ENCODE measurements around the gene MAFF. TPM values are rescaled to one million over a fixed set of nuclear protein-coding genes. Genes with fewer than 3 reads are reported as not detected.
"Not testable (repeated sequence)": the region's sequence is repeated elsewhere in the genome, so short reads cannot be mapped to it uniquely, and the experiment has no call there.

The MAFF gene
- total RNA-seq, 1 experiment from 2014 or later, result 26.0 TPM

- H3K9me3 ChIP-seq (ENCODE audit: control insufficient read depth in 1 of 2, insufficient read depth in 1 of 2, low read depth in 1 of 2, low read length in 2 of 2); POLR2A ChIA-PET; RAD21 ChIA-PET (ENCODE audit: low non-redundant PET in 1 of 2, low total read pairs in 2 of 2, uncharacterized antibody in 2 of 2, unreplicated experiment in 2 of 2); BruUV-seq (replicated peaks); H3K79me2 ChIP-seq (ENCODE audit: insufficient read depth, low read length); H3K9me2 ChIP-seq (ENCODE audit: insufficient read depth); ATAC-seq; H4K20me1 ChIP-seq (ENCODE audit: insufficient read depth); H3K4me3 ChIP-seq (replicated peaks in 1 of 2; ENCODE audit: low read depth in 1 of 2, low read length in 2 of 2); intact Hi-C loops (cut with micrococcal nuclease); H2AFZ ChIP-seq (ENCODE audit: low read depth, low read length, poor library complexity, severe bottlenecking); DNase-seq (ENCODE audit: low read depth, low spot score); H3K4me2 ChIP-seq (ENCODE audit: low read length); H3K27ac ChIP-seq (ENCODE audit: low read depth, low read length); H3K27me3 ChIP-seq (ENCODE audit: insufficient read depth, low read length); H3K4me1 ChIP-seq (ENCODE audit: control insufficient read depth in 1 of 2, insufficient read depth in 2 of 2, low read length in 2 of 2); H3K9ac ChIP-seq (ENCODE audit: low read length); H3K36me3 ChIP-seq (ENCODE audit: control insufficient read depth in 1 of 2, insufficient read depth in 2 of 2, low read length in 2 of 2); CTCF ChIA-PET: not testable (repeated sequence)
- 0 out of 6 replicates have a peak, but pooled peaks of 1 of the 3 experiments have one; percentile 19 for TF ChIP-seq CTCF (IDR thresholded peaks at IDR 0.05 in 2 of 3, conservative IDR thresholded peaks at IDR 0.05 in 1 of 3; ENCODE audit: borderline replicate concordance in 1 of 3, insufficient read depth in 1 of 3, low read depth in 2 of 3, low read length in 2 of 3)
These were observed 47.3 kb upstream of the MAFF start for GRCh38 chr22:38154563-38154915.

GRCh38 chr22:38155703-38156102 lies 46.1 kb upstream of the MAFF start:
- Histone ChIP-seq H3K36me3 (ENCODE audit: control insufficient read depth in 1 of 2, insufficient read depth in 2 of 2, low read length in 2 of 2) (no peaks in the 10 kb centered on the region), H3K4me3 (replicated peaks in 1 of 2; ENCODE audit: low read depth in 1 of 2, low read length in 2 of 2) (no peak overlapping the region), H3K4me1 (ENCODE audit: control insufficient read depth in 1 of 2, insufficient read depth in 2 of 2, low read length in 2 of 2) (no peaks in the 10 kb centered on the region), H3K27me3 (ENCODE audit: insufficient read depth, low read length) (no peaks in the 10 kb centered on the region), H4K20me1 (ENCODE audit: insufficient read depth) (no peaks in the 10 kb centered on the region), H3K79me2 (ENCODE audit: insufficient read depth, low read length) (no peaks in the 10 kb centered on the region), H3K4me2 (ENCODE audit: low read length) (no peak overlapping the region), H3K9me2 (ENCODE audit: insufficient read depth) (no peaks in the 10 kb centered on the region), H3K9me3 (ENCODE audit: control insufficient read depth in 1 of 2, insufficient read depth in 1 of 2, low read depth in 1 of 2, low read length in 2 of 2) (no peaks in the 10 kb centered on the region), H2AFZ (ENCODE audit: low read depth, low read length, poor library complexity, severe bottlenecking) (no peak overlapping the region), H3K9ac (ENCODE audit: low read length) (no peak overlapping the region), H3K27ac (ENCODE audit: low read depth, low read length) (no peak overlapping the region)
- ChIA-PET CTCF (no interaction called here), POLR2A (no interaction called here), RAD21 (ENCODE audit: low non-redundant PET in 1 of 2, low total read pairs in 2 of 2, uncharacterized antibody in 2 of 2, unreplicated experiment in 2 of 2) (no interaction called here)
- no TSS peak for BruUV-seq (replicated peaks)
- DNase-seq (ENCODE audit: low read depth, low spot score) (no peak), ATAC-seq (no peak)
- intact Hi-C loops (cut with micrococcal nuclease), result no loop called here
- TF ChIP-seq TCF7L2 (IDR thresholded peaks at IDR 0.05; ENCODE audit: borderline replicate concordance, extremely low read depth, insufficient read depth, insufficient read length) (no peak), CEBPB (IDR thresholded peaks at IDR 0.05; ENCODE audit: low read depth) (no peak), SIN3A (IDR thresholded peaks at IDR 0.05; ENCODE audit: low read depth) (no peak), RAD21 (IDR thresholded peaks at IDR 0.05; ENCODE audit: low read depth) (no peak), POLR2A (IDR thresholded peaks at IDR 0.05; ENCODE audit: borderline replicate concordance, extremely low read depth, insufficient read depth, insufficient read length) (no peak), CTCF (IDR thresholded peaks at IDR 0.05 in 2 of 3, conservative IDR thresholded peaks at IDR 0.05 in 1 of 3; ENCODE audit: borderline replicate concordance in 1 of 3, insufficient read depth in 1 of 3, low read depth in 2 of 3, low read length in 2 of 3) (no peak), JUND (IDR thresholded peaks at IDR 0.05) (no peak), ATF3 (IDR thresholded peaks at IDR 0.05) (no peak), FOSL1 (IDR thresholded peaks at IDR 0.05; ENCODE audit: low read depth) (no peak), ZBTB33 (IDR thresholded peaks at IDR 0.05; ENCODE audit: extremely low read depth, insufficient replicate concordance, low read length) (no peak), EGR1 (IDR thresholded peaks at IDR 0.05; ENCODE audit: low read depth) (no peak), SRF (IDR thresholded peaks at IDR 0.05; ENCODE audit: low read depth) (no peak), SP1 (IDR thresholded peaks at IDR 0.05; ENCODE audit: low read depth) (no peak), CBX3 (IDR thresholded peaks at IDR 0.05; ENCODE audit: low read depth) (no peak), POLR2AphosphoS5 (IDR thresholded peaks at IDR 0.05; ENCODE audit: low read depth, low read length) (no peak)
